GM06990 (cell line): ENCODE measurements around the gene RACGAP1.

ENCODE experiments used
- DNase-seq: peaks from one replicate; pipeline ENCODE4 v3.0.0-alpha.2; 2011; ENCODE audit not compliant: insufficient read length; ENCODE audit errors: extremely low read depth
- H3K27me3 ChIP-seq: replicated peaks from 2 replicates; pipeline ENCODE4 v1.6.0; 2011; ENCODE audit warnings: low read length; ENCODE audit not compliant: control insufficient read depth, insufficient read depth
- H3K36me3 ChIP-seq: 2 replicates; pipeline ENCODE4 v1.5.1; 2011; ENCODE audit warnings: low read length; ENCODE audit not compliant: control insufficient read depth, insufficient read depth
- H3K4me3 ChIP-seq: replicated peaks from 2 replicates; pipeline ENCODE4 v1.5.1; 2011; ENCODE audit warnings: low read depth, mild to moderate bottlenecking, control low read depth, low read length
- CTCF ChIP-seq: IDR thresholded peaks from 2 replicates; pipeline ENCODE4 v1.5.1; 2011; ENCODE audit warnings: low read length, control low read depth, mild to moderate bottlenecking, inconsistent platforms; ENCODE audit not compliant: insufficient read depth, poor library complexity, severe bottlenecking

The RACGAP1 gene

DNA sequence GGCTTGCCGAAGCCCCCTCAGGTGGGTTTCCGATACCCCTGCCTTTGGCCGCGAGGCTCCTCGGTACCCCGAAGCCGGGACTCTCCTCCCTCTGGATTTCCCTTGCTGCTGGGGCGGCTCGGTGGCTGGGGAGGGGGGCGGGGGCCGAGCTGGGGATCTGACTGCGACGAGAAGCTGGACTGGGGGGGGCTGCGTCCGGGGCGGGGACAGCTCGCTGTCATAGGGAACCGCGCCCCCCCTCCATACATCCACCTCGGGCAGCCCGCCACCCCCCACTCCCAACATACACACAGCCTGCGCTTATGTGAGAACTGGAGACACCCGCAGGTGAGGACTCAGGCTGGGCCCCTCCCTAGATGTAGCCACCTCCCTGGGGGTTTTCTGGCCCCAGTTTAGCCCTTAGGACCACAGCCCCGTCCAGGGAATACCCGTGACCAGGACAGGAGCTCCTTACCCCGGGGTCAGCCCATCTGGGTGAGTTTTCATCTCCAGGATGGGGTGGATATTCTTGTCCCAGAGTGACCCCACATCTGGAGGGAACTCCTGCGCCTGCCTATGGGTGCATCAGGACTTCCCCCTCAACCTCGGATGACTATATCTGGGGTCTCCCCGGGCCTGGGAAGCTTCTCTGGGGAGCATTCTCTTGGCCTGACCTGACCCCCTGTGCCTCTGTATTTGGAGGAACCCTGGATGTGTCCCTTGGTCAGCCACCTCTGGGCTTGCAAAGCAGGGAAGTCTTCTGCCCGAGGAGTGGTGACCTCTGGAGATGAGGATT, 32.8 kb upstream of the RACGAP1 start:
- Histone ChIP-seq H3K27me3 (peaks cover 7% of the 10 kb centered on the region), H3K36me3 (no peaks in the 10 kb centered on the region), H3K4me3 (peak overlapping the region; percentile 42)
- no peak for DNase-seq
- TF ChIP-seq CTCF, result no peak

- DNase-seq, result peak; percentile 43
- H3K36me3 ChIP-seq, result no peaks in the 10 kb centered on the region
- H3K4me3 ChIP-seq, result peak within 1 kb of the TSS; percentile 63
- peaks cover 8% of the 10 kb centered on the region for H3K27me3 ChIP-seq
- TF ChIP-seq CTCF, result no peak
These were observed 31.9 kb upstream of the RACGAP1 start, which contains the start of gene ASIC1 for GRCh38 chr12:50057000-50057841. Gene ASIC1 (plus strand): TSS chr12:50057596. CDS start chr12:50058767, 1,171 bp downstream.

DNA sequence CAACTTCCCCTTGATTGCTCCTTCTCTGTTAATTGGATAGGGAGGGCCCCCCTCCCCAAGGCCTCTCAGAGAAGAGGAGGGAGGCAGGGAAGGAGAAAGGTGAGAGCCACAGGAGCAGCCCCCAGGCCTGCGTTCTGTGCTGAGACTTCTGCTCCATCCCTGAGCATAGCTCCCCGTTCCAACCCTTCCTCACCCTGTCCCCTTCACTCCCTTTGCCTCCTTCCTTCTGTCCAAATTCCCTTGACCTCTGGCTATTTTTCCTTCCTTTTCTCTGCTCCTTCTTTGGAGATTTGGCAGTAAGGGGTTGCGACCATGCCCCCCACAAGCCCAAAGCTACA, 31.3 kb upstream of the RACGAP1 start:
- Histone ChIP-seq H3K4me3 (no peak overlapping the region; the same call in 1 of the 2 replicates), H3K27me3 (peaks cover 8% of the 10 kb centered on the region)

DNA sequence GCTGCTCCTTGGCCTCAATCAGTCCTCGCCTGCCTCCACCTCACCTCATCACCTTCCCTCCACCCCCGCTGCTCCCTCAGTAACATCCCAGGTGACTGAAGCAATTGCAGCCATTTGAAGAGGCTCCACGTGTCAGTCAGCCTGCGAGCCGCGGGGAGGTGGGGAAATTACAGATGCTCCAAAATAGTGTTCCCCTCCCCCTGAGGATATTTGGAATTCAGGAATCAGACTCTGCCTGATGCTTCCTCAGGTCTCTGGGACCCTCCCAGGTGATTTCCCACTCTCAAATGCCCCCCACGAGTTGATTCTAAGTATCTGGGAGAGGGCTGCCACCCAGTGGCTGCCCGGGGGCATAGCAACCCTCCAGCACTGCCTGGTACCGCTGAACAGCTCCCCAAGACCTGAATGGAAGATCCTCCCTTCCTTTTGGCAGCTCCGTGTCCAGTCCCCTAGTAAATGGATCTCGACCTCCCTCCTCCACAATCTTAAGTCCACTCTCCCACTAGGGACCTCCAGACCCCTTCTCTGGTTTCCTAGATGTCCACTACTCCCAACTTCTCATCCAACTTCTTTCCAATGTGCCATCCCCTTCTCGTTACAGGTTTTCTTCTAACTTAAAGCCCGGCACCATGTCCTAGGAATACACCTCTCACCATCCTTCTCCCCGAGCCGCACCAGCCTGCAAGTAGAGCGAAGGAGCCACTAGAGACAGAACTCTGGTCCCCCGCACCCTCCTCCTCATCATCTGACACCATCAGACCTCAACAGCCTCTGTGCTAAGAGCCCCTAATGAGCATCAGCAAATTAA, 30.7 kb upstream of the RACGAP1 start:
- TF ChIP-seq CTCF, result peak; percentile 99
- Histone ChIP-seq H3K27me3 (peaks cover 8% of the 10 kb centered on the region), H3K36me3 (no peaks in the 10 kb centered on the region), H3K4me3 (no peak overlapping the region)
- DNase-seq, result peak; percentile 58

More for the DNA sequence above, 31.3 kb upstream of the RACGAP1 start:
- no peak for DNase-seq
- no peaks in the 10 kb centered on the region for H3K36me3 ChIP-seq
- no peak for TF ChIP-seq CTCF

DNA sequence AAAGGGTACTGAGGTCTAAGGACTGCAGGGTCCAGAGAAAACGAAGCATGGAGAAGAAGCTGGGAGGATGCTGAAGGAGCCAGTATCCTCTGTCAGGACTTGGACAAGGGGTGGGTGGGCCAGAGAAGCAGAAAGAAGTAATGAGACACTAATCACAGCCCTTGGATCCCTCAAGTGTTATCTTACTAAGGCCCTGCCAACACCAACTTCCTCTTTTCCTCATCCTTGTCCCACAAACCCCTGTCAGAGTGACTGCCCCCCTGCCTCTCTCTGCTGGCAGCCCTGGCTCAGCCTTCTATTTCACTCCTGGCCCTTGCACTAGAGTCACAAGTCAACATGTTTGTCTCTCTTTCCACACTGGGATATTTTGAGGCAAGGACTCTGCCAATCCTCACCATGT, 28.3 kb upstream of the RACGAP1 start:
- no peaks in the 10 kb centered on the region for H3K36me3 ChIP-seq
- no peak overlapping the region for H3K4me3 ChIP-seq
- TF ChIP-seq CTCF, result no peak
- H3K27me3 ChIP-seq, result peaks cover 6% of the 10 kb centered on the region; the same call in 1 of the 2 replicates
- no peak for DNase-seq
